T-helper 1 cell treated with Interleukin-12 subunit alpha and Interleukin-12 subunit beta and Interleukin-4 antibody, amounts not matched to agents 30 μg/mL and 1 μg/mL, for 36 hours (primary cell): ENCODE results near the gene RPS21.
A peak's percentile ranks its signal among the peaks of the same experiment; 100 is the strongest.

Experiments used
- H3K27ac Mint-ChIP-seq: one replicate; pipeline ENCODE4 v1.8.0; 2021; ENCODE audit warnings: mild to moderate bottlenecking, mixed read lengths
- H3K27me3 Mint-ChIP-seq: one replicate; pipeline ENCODE4 v1.8.0; 2021; ENCODE audit warnings: low read depth, mixed read lengths
- H3K36me3 Mint-ChIP-seq: one replicate; pipeline ENCODE4 v1.8.0; 2021; ENCODE audit warnings: low read depth, mixed read lengths
- H3K4me1 Mint-ChIP-seq: one replicate; pipeline ENCODE4 v1.8.0; 2021; ENCODE audit warnings: low read depth, mixed read lengths
- H3K4me3 Mint-ChIP-seq: one replicate; pipeline ENCODE4 v1.8.0; 2021; ENCODE audit warnings: mild to moderate bottlenecking, moderate library complexity, mixed read lengths
- H3K9me3 Mint-ChIP-seq: one replicate; pipeline ENCODE4 v1.8.0; 2021; ENCODE audit warnings: mixed read lengths

The RPS21 gene

GRCh38 chr20:62402456-62403150, 15.7 kb downstream of the RPS21 start:
- no peak overlapping the region for H3K4me3 Mint-ChIP-seq
- H3K27me3 Mint-ChIP-seq = no peaks in the 10 kb centered on the region
- peaks cover 6% of the 10 kb centered on the region for H3K9me3 Mint-ChIP-seq
- H3K27ac Mint-ChIP-seq = no peak overlapping the region
- peaks cover 13% of the 10 kb centered on the region for H3K4me1 Mint-ChIP-seq
- peaks cover 13% of the 10 kb centered on the region for H3K36me3 Mint-ChIP-seq

- no peaks in the 10 kb centered on the region for H3K9me3 Mint-ChIP-seq
- no peaks in the 10 kb centered on the region for H3K27me3 Mint-ChIP-seq
- H3K27ac Mint-ChIP-seq = no peak overlapping the region
- H3K4me1 Mint-ChIP-seq = peaks cover 15% of the 10 kb centered on the region
- H3K36me3 Mint-ChIP-seq = peaks cover 7% of the 10 kb centered on the region
- H3K4me3 Mint-ChIP-seq = no peak overlapping the region
Measured at GRCh38 chr20:62403331-62403730, 16.4 kb downstream of the RPS21 start.

DNA sequence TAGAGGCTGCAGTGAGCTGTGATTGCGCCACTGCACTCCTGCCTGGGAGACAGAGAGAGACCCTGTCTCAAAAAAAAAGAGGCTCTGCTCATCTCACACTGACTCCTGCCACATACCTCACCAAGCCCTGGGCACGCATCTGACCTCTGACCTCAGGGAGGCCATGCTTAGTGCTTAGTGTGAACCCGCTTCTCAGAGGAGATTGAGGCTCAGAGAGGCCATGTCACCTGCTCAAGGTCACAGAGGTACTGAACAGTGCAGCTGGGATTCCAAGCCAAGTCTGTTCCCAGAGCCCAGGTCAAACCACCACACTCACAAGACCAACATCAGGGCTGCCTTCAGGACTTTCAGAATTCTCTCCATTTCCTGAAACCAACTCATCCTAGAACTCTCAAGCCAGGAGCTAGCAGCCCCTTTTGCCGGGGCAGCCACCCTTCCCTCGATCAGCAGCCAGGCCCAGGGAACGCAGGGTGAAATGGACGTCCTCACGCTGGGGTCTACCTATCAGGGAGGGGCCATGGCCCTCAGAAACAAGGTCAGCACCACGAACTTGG, 17.3 kb downstream of the RPS21 start:
- H3K27ac Mint-ChIP-seq = peak overlapping the region; percentile 41
- peaks cover 7% of the 10 kb centered on the region for H3K36me3 Mint-ChIP-seq
- no peak overlapping the region for H3K4me3 Mint-ChIP-seq
- H3K9me3 Mint-ChIP-seq = no peaks in the 10 kb centered on the region
- no peaks in the 10 kb centered on the region for H3K27me3 Mint-ChIP-seq
- H3K4me1 Mint-ChIP-seq = peaks cover 15% of the 10 kb centered on the region

- peaks cover 6% of the 10 kb centered on the region for H3K36me3 Mint-ChIP-seq
- no peak overlapping the region for H3K4me3 Mint-ChIP-seq
- H3K27me3 Mint-ChIP-seq = no peaks in the 10 kb centered on the region
- H3K27ac Mint-ChIP-seq = no peak overlapping the region
- H3K9me3 Mint-ChIP-seq = no peaks in the 10 kb centered on the region
- peaks cover 15% of the 10 kb centered on the region for H3K4me1 Mint-ChIP-seq
Measured at GRCh38 chr20:62404761-62405107, 17.8 kb downstream of the RPS21 start.

GRCh38 chr20:62405108-62405980, 18.4 kb downstream of the RPS21 start:
- peak overlapping the region; percentile 78 for H3K27ac Mint-ChIP-seq

GRCh38 chr20:62405981-62406513, 19.1 kb downstream of the RPS21 start:
- H3K36me3 Mint-ChIP-seq = peaks cover under 1% of the 10 kb centered on the region
- peak overlapping the region; percentile 81 for H3K4me3 Mint-ChIP-seq
- peak overlapping the region; percentile 78 for H3K27ac Mint-ChIP-seq
- H3K27me3 Mint-ChIP-seq = no peaks in the 10 kb centered on the region
- peaks cover 17% of the 10 kb centered on the region for H3K4me1 Mint-ChIP-seq
- no peaks in the 10 kb centered on the region for H3K9me3 Mint-ChIP-seq

More at GRCh38 chr20:62405108-62405980, 18.4 kb downstream of the RPS21 start:
- peak overlapping the region; percentile 81 for H3K4me3 Mint-ChIP-seq
- peaks cover 5% of the 10 kb centered on the region for H3K36me3 Mint-ChIP-seq
- H3K4me1 Mint-ChIP-seq = peaks cover 17% of the 10 kb centered on the region
- no peaks in the 10 kb centered on the region for H3K27me3 Mint-ChIP-seq
- no peaks in the 10 kb centered on the region for H3K9me3 Mint-ChIP-seq

DNA sequence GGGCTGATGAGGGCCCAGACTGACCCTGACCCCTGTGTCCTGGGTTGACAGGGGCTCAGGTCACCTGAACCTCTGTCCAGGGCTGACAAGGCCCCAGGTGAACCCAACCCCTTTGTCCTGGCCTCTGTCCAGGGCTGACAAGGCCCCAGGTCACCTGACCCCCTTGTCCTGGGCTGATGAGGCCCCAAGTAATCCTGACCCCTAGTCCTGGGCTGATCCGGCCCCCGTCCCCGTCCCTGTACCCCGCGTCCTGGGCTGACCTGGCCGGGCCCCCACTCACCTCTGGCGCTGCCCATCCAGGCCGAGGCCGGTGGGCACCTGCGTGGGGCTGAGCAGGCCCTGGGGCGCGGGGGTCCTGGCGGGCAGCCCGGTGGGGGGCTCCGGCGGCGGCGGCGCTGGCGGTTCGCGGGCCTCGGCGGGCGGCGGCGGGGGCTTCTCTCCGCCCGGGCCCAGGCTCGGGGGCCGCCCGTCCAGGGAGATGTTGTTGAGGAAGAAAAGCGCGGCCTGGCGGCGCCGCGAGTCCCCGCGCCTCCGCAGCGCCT, 19.8 kb downstream of the RPS21 start:
- H3K9me3 Mint-ChIP-seq = no peaks in the 10 kb centered on the region
- peak overlapping the region; percentile 81 for H3K4me3 Mint-ChIP-seq
- H3K27ac Mint-ChIP-seq = no peak overlapping the region
- no peaks in the 10 kb centered on the region for H3K36me3 Mint-ChIP-seq
- H3K27me3 Mint-ChIP-seq = no peaks in the 10 kb centered on the region
- peaks cover 17% of the 10 kb centered on the region for H3K4me1 Mint-ChIP-seq

DNA sequence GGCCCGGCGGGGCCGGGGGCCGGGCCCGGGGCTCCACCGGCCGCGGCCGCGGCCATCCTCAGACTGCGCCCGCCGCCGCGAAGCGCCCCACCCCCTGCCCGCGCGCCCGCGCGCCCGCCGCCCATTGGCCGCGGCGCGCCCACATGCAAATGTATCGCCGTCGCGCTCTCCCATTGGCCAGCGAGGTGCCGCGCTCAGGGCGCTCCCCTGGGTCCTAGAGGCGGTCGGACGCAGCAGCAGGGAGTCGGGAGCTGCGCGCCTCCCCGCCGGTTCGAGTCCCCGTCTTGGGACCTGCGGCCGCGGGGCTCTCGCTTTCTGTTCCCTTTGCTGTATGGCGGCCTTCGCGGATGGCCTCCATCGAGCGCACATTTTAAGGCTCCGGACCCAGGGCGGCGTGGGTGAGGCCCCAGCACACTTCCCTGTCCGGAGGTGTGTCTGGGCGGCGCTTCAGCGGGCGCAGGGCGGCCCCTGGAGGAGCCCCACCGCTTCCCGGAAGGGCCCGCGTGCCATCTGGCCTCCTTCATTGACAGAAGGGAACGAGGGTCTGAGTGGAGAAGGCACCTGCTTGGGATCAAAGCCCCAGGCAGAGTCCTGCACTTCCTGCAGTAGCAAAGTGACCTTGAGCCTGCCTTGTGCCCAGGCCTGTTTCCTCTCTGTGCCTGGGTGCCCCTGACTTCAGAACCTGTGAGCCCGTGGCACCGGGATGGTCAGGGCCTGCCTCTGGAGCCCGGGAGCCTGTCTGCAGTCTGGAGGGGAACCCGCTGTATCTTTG, 20.5 kb downstream of the RPS21 start, which contains the start of gene CABLES2:
TSS of gene CABLES2 (minus strand) at position 65 of the 772 bp plus-strand sequence. CDS start at position 56, 9 bp downstream.
- Mint-ChIP-seq H3K36me3 (no peaks in the 10 kb centered on the region), H3K9me3 (no peaks in the 10 kb centered on the region), H3K4me1 (peaks cover 17% of the 10 kb centered on the region), H3K27ac (peak within 1 kb of the TSS; percentile 85), H3K4me3 (peak within 1 kb of the TSS; percentile 84), H3K27me3 (no peaks in the 10 kb centered on the region)

GRCh38 chr20:62408055-62408454, 21.2 kb downstream of the RPS21 start:
- no peaks in the 10 kb centered on the region for H3K27me3 Mint-ChIP-seq
- H3K9me3 Mint-ChIP-seq = no peaks in the 10 kb centered on the region
- peaks cover 17% of the 10 kb centered on the region for H3K4me1 Mint-ChIP-seq
- no peaks in the 10 kb centered on the region for H3K36me3 Mint-ChIP-seq
- H3K27ac Mint-ChIP-seq = no peak overlapping the region
- H3K4me3 Mint-ChIP-seq = no peak overlapping the region

DNA sequence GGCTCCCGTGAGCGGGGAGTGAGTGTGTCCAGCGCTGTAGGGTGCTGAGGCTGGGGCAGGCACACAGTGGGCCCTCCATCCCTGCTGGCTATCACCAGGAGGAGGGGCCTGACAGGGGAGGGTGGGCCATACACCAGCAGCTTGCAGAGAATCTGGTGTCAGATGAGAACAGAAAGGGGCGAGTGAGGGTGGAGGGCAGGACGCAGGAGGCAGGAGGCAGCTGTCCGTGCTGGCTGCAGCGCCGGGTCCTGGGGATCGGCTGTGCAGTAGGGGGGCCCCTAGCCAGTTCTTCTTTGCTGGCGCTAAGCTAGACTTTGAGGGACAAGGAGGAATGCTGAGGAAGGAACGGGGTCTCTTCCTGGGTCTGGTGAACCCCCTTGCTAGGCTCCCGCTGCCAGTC, 21.7 kb downstream of the RPS21 start:
- H3K9me3 Mint-ChIP-seq = no peaks in the 10 kb centered on the region
- H3K4me1 Mint-ChIP-seq = peaks cover 15% of the 10 kb centered on the region
- no peaks in the 10 kb centered on the region for H3K27me3 Mint-ChIP-seq
- no peaks in the 10 kb centered on the region for H3K36me3 Mint-ChIP-seq
- H3K27ac Mint-ChIP-seq = no peak overlapping the region
- no peak overlapping the region for H3K4me3 Mint-ChIP-seq

DNA sequence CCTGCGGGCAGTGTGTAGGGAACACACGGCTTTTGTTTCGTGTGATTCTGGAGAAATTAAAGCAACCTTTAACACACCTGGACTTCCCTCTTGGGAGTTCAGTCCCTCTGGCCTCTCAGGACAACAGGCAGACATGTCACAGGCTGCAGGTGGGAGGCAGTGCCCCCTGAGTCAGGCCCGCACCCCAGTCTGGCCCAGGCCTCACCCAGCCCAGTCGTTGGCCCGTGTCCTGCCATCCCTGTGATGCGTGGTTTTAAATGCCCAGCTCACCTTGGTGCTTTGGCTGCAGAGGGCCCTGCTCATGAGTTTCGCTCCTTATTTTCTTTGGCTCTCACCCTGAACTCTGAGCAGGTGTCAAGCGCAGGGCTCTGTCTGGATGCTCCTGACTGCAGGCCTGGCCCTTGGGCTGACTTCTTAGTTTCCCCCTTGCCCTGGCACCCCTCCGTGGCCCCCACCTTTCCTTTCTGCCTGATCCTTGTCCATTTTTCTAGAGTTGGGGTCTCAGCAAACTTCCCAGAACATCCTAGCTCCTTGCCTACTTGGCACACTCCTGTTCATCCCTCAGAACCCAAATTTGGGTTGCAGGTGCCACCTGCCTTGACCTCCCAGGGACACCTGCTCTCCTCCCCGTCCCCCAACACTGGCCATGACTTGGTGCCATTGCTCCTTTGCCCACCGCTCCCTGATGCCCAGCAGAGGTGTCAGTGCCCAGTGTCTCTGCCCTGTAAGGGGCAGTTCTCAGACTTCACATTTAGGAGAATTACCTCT, 22.4 kb downstream of the RPS21 start:
- no peaks in the 10 kb centered on the region for H3K36me3 Mint-ChIP-seq
- H3K4me1 Mint-ChIP-seq = peaks cover 13% of the 10 kb centered on the region
- no peak overlapping the region for H3K27ac Mint-ChIP-seq
- no peaks in the 10 kb centered on the region for H3K27me3 Mint-ChIP-seq
- H3K9me3 Mint-ChIP-seq = no peaks in the 10 kb centered on the region
- no peak overlapping the region for H3K4me3 Mint-ChIP-seq

DNA sequence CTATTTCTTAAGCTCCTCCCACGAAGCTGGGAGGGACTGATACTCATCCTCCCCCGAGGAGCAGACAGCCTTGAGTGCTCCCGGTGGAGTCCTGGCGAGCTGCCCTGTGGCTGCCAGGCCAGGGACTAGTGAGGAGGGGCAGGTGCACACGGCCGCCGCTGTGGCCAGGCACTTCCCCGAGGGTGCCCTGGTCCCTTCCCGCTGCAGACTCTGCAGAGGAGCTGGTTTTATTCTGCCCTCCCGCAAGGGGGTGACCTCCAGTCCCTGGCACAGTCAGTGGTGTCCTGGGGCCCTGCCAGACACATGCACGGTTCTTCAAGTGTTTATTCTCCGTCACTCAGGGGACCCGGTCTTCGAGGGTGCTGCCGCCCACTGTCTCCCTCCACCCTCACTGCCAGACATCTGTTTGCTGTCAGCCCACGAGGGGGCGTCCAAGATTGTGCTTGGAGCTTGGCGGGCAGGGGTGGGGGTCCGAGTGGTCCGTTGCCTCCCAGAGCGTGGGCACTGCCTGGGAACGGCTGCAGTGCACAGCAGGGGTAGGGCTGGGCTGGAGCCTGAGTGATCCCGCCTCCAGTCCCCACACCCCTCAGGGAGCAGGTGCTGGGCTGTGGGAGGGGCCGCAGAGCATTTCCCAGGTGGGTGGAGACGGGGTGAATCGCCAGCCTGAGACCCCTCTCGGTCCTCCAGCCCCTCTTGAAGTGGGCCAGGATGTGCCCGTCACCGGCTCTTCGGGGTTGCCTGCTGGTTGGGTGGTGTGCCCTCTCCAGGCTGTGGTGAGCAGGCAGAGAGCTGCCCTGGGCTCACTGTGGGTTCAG, 23.2 kb downstream of the RPS21 start:
- Mint-ChIP-seq H3K36me3 (no peaks in the 10 kb centered on the region), H3K4me3 (no peak overlapping the region), H3K27me3 (no peaks in the 10 kb centered on the region), H3K27ac (no peak overlapping the region), H3K9me3 (no peaks in the 10 kb centered on the region), H3K4me1 (peaks cover 12% of the 10 kb centered on the region)
